A673 (cell line): Measurements from ENCODE around the gene BANP. TPM values are rescaled to one million over a fixed set of nuclear protein-coding genes. Genes with fewer than 3 reads are reported as not detected.
"Not testable (repeated sequence)": the region's sequence is repeated elsewhere in the genome, so short reads cannot be mapped to it uniquely, and the experiment has no call there.

Experiments used
- BruUV-seq: library from RNA; stranded (reverse); fragments of 400-500 nt; replicated peaks from 2 replicates; lab custom pipeline; 2021; lab: Mats Ljungman, UMichigan
- CTCF ChIA-PET: fragments of 300-600 bp; sonication (Branson Sonifier 250); formaldehyde crosslinking; loops from one replicate; lab custom pipeline; 2022; ENCODE audit warnings: antibody characterized with exemption; lab: Charles Lee
- POLR2A ChIA-PET: fragments of 300-600 bp; sonication (Branson Sonifier 250); formaldehyde crosslinking; loops from one replicate; lab custom pipeline; 2022; ENCODE audit warnings: antibody characterized with exemption; ENCODE audit not compliant: low non-redundant PET; lab: Charles Lee
- DNase-seq: peaks from one replicate; pipeline ENCODE4 v3.0.0-alpha.2; 2015; ENCODE audit warnings: low spot score
- H3K27ac ChIP-seq: fragments of 200-600 bp; sonication (generic); 2 replicates; pipeline ENCODE4 v1.5.1; 2016; ENCODE audit warnings: mixed run types, low read depth, mild to moderate bottlenecking, mixed read lengths, antibody characterized with exemption, low read length; ENCODE audit not compliant: poor library complexity, severe bottlenecking
- H3K27me3 ChIP-seq: fragments of 200-600 bp; sonication (generic); replicated peaks from 2 replicates; pipeline ENCODE4 v1.6.1; 2017; ENCODE audit warnings: mixed run types, low read depth, mild to moderate bottlenecking, mixed read lengths, antibody characterized with exemption, low read length; ENCODE audit not compliant: insufficient read depth, poor library complexity
- H3K36me3 ChIP-seq: fragments of 200-600 bp; sonication (generic); 2 replicates; pipeline ENCODE4 v1.6.1; 2016; ENCODE audit warnings: mixed run types, mild to moderate bottlenecking, mixed read lengths, antibody characterized with exemption, low read length; ENCODE audit not compliant: insufficient read depth, poor library complexity, severe bottlenecking
- H3K4me1 ChIP-seq: fragments of 200-600 bp; sonication (generic); 2 replicates; pipeline ENCODE4 v1.6.1; 2017; ENCODE audit warnings: mixed run types, mild to moderate bottlenecking, mixed read lengths, antibody characterized with exemption, low read length; ENCODE audit not compliant: insufficient read depth, poor library complexity, severe bottlenecking
- H3K4me3 ChIP-seq: fragments of 200-600 bp; sonication (generic); 2 replicates; pipeline ENCODE4 v1.5.1; 2016; ENCODE audit warnings: low read depth, mixed run types, mild to moderate bottlenecking, mixed read lengths, low read length; ENCODE audit not compliant: poor library complexity, severe bottlenecking
- H3K9me3 ChIP-seq: fragments of 200-600 bp; sonication (generic); 2 replicates; pipeline ENCODE4 v1.6.1; 2016; ENCODE audit warnings: mixed run types, low read depth, mild to moderate bottlenecking, mixed read lengths, antibody characterized with exemption, low read length; ENCODE audit not compliant: poor library complexity, severe bottlenecking
- EZH2 ChIP-seq: fragments of 200-600 bp; sonication (generic); IDR thresholded peaks from 2 replicates; pipeline ENCODE4 v1.6.1; 2017; ENCODE audit warnings: borderline replicate concordance, low read depth, mild to moderate bottlenecking, mixed read lengths, antibody characterized with exemption, low read length; ENCODE audit not compliant: poor library complexity, severe bottlenecking
- intact Hi-C: fragments of 100-400 bp; cut with micrococcal nuclease; formaldehyde crosslinking; loops from one replicate; pipeline ENCODE4 v1.10.0; 2022; ENCODE audit not compliant: unreplicated experiment
- total RNA-seq: library from RNA; stranded (reverse); gene quantifications from 2 replicates; pipeline ENCODE4 v1.2.3, GENCODE V29; 2021
- TF ChIP-seq, protein P1 (sequence below): fragments of 300-800, 200-600 bp; sonication (generic); conservative IDR thresholded peaks from 2 replicates; pipeline ENCODE4 v1.5.1; 2017; ENCODE audit warnings: low read depth, mild to moderate bottlenecking, antibody characterized with exemption, low read length, moderate library complexity, mixed read lengths

The BANP gene
- total RNA-seq, 1 experiment from 2014 or later: 44.3 TPM

GRCh38 chr16:88102597-88102996, 151.4 kb downstream of the BANP start:
- Histone ChIP-seq H3K27me3 (peaks cover 36% of the 10 kb centered on the region), H3K4me3 (no peak overlapping the region), H3K9me3 (no peaks in the 10 kb centered on the region), H3K36me3 (no peaks in the 10 kb centered on the region), H3K4me1 (no peaks in the 10 kb centered on the region), H3K27ac (no peak overlapping the region)
- BruUV-seq: no TSS peak
- TF ChIP-seq EZH2: no peak
- TF ChIP-seq, protein P1, sequence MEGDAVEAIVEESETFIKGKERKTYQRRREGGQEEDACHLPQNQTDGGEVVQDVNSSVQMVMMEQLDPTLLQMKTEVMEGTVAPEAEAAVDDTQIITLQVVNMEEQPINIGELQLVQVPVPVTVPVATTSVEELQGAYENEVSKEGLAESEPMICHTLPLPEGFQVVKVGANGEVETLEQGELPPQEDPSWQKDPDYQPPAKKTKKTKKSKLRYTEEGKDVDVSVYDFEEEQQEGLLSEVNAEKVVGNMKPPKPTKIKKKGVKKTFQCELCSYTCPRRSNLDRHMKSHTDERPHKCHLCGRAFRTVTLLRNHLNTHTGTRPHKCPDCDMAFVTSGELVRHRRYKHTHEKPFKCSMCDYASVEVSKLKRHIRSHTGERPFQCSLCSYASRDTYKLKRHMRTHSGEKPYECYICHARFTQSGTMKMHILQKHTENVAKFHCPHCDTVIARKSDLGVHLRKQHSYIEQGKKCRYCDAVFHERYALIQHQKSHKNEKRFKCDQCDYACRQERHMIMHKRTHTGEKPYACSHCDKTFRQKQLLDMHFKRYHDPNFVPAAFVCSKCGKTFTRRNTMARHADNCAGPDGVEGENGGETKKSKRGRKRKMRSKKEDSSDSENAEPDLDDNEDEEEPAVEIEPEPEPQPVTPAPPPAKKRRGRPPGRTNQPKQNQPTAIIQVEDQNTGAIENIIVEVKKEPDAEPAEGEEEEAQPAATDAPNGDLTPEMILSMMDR: no peak
- POLR2A ChIA-PET: no interaction called here
- DNase-seq: no peak
- intact Hi-C loops: no loop called here
- CTCF ChIA-PET: no interaction called here

GRCh38 chr16:88103011-88103410, 151.8 kb downstream of the BANP start:
- DNase-seq: no peak

GRCh38 chr16:88103581-88104188, 152.5 kb downstream of the BANP start:
- DNase-seq: no peak
- no TSS peak for BruUV-seq
- Histone ChIP-seq H3K4me3 (no peak overlapping the region), H3K27ac (no peak overlapping the region), H3K27me3 (peaks cover 33% of the 10 kb centered on the region), H3K4me1 (no peaks in the 10 kb centered on the region), H3K36me3 (no peaks in the 10 kb centered on the region), H3K9me3 (no peaks in the 10 kb centered on the region)
- CTCF ChIA-PET: no interaction called here
- TF ChIP-seq, protein P1: no peak
- no peak for TF ChIP-seq EZH2
- POLR2A ChIA-PET: no interaction called here
- intact Hi-C loops: no loop called here

More at GRCh38 chr16:88103011-88103410, 151.8 kb downstream of the BANP start:
- no TSS peak for BruUV-seq
- no peaks in the 10 kb centered on the region for H3K9me3 ChIP-seq
- H3K4me3 ChIP-seq: no peak overlapping the region
- TF ChIP-seq, protein P1: no peak
- TF ChIP-seq EZH2: no peak
- CTCF ChIA-PET: no interaction called here
- H3K27me3 ChIP-seq: peaks cover 36% of the 10 kb centered on the region
- POLR2A ChIA-PET: no interaction called here
- intact Hi-C loops: no loop called here
- H3K4me1 ChIP-seq: no peaks in the 10 kb centered on the region
- no peak overlapping the region for H3K27ac ChIP-seq
- no peaks in the 10 kb centered on the region for H3K36me3 ChIP-seq

- H3K27ac ChIP-seq, POLR2A ChIA-PET, H3K36me3 ChIP-seq, intact Hi-C loops, BruUV-seq, H3K4me1 ChIP-seq, H3K4me3 ChIP-seq, CTCF ChIA-PET, H3K9me3 ChIP-seq, DNase-seq: not testable (repeated sequence)
- H3K27me3 ChIP-seq: peaks cover 29% of the 10 kb centered on the region
Observed at GRCh38 chr16:88104363-88104762, 153.1 kb downstream of the BANP start.

- H3K36me3 ChIP-seq, H3K4me1 ChIP-seq, intact Hi-C loops, H3K9me3 ChIP-seq, DNase-seq, H3K4me3 ChIP-seq, BruUV-seq, H3K27ac ChIP-seq, POLR2A ChIA-PET, CTCF ChIA-PET: not testable (repeated sequence)
- peaks cover 16% of the 10 kb centered on the region for H3K27me3 ChIP-seq
Observed at GRCh38 chr16:88105574-88106140, 154.4 kb downstream of the BANP start.
